ENCODE data around the gene SLC35F3. TPM values are rescaled to one million over a fixed set of nuclear protein-coding genes. Genes with fewer than 3 reads are reported as not detected.

Gene SLC35F3
- total RNA-seq, 1 experiment from 2014 or later = 22.7 TPM

DNA sequence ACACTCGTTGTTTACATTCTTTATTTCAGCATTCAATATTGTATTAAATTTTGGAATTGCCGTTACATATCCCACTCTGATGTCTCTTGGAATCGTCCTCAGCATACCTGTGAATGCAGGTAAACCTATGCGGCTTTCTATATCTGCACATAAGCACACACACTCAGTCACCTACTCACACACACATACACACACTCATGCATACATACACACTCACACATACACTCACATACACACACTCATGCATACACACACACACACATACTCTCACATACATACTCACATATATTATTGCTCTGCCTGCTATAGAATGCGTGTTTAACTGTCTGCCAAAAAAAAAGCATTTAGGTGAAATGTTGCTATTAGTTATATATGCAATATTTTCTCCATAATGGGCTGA is 415.6 kb downstream of the SLC35F3 start:
- intact Hi-C loops (cut with micrococcal nuclease; ENCODE audit: unreplicated experiment) = no loop called here
- CTCF ChIA-PET = interaction anchor here (0.6 to 0.8 kb wide), 2 partner anchors 8 to 37 kb away, joined by 3 to 6 read pairs; no protein-coding TSS in a partner anchor

DNA sequence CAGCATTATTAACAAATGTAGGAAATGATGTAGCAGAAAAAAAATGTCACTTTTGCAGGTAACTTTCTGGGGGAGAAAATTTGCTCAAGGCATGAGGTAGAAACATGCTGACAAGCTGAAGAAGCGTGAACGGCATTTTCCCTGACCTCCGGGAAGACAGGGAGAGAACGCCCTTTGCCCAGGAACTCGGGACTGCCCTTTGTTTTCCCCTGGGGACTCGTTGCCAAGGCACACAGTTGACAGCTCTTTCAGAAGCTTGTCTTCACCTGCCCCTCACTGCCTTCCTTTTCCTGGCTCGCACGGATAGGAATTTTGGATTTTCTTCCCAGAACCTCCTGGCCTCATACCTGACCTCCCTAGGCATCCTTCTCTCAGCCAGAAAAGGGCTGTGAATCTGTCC is 416.1 kb downstream of the SLC35F3 start:
- intact Hi-C loops (cut with micrococcal nuclease; ENCODE audit: unreplicated experiment) = no loop called here
- Histone ChIP-seq H3K9me3 (ENCODE audit: low read depth, low read length, poor library complexity, severe bottlenecking) (no peaks in the 10 kb centered on the region), H3K4me1 (ENCODE audit: insufficient read depth, low read length, poor library complexity, severe bottlenecking) (no peaks in the 10 kb centered on the region), H3K27ac (ENCODE audit: low read depth, low read length, poor library complexity, severe bottlenecking) (no peak overlapping the region), H3K36me3 (ENCODE audit: insufficient read depth, low read length, poor library complexity, severe bottlenecking) (peaks cover 3% of the 10 kb centered on the region), H3K27me3 (replicated peaks; ENCODE audit: insufficient read depth, low read depth, low read length, poor library complexity) (no peaks in the 10 kb centered on the region), H3K4me3 (ENCODE audit: low read depth, low read length, poor library complexity, severe bottlenecking) (no peak overlapping the region)
- DNase-seq (ENCODE audit: low spot score) = no peak
- CTCF ChIA-PET = interaction anchor here (0.6 to 0.8 kb wide), 2 partner anchors 37 to 115 kb away, joined by 4 to 6 read pairs; no protein-coding TSS in a partner anchor
- BruUV-seq (replicated peaks) = no TSS peak
- TF ChIP-seq CTCF (conservative IDR thresholded peaks at IDR 0.05; ENCODE audit: low read depth, low read length) (no peak), EZH2 (IDR thresholded peaks at IDR 0.05; ENCODE audit: borderline replicate concordance, low read depth, low read length, poor library complexity, severe bottlenecking) (no peak)
- POLR2A ChIA-PET (ENCODE audit: low non-redundant PET) = no interaction called here

More for the DNA sequence above, 415.6 kb downstream of the SLC35F3 start:
- Histone ChIP-seq H3K36me3 (ENCODE audit: insufficient read depth, low read length, poor library complexity, severe bottlenecking) (peaks cover 3% of the 10 kb centered on the region), H3K27me3 (replicated peaks; ENCODE audit: insufficient read depth, low read depth, low read length, poor library complexity) (no peaks in the 10 kb centered on the region), H3K27ac (ENCODE audit: low read depth, low read length, poor library complexity, severe bottlenecking) (no peak overlapping the region), H3K9me3 (ENCODE audit: low read depth, low read length, poor library complexity, severe bottlenecking) (no peaks in the 10 kb centered on the region), H3K4me3 (ENCODE audit: low read depth, low read length, poor library complexity, severe bottlenecking) (no peak overlapping the region), H3K4me1 (ENCODE audit: insufficient read depth, low read length, poor library complexity, severe bottlenecking) (peaks cover 4% of the 10 kb centered on the region)
- TF ChIP-seq CTCF (conservative IDR thresholded peaks at IDR 0.05; ENCODE audit: low read depth, low read length) (no peak), EZH2 (IDR thresholded peaks at IDR 0.05; ENCODE audit: borderline replicate concordance, low read depth, low read length, poor library complexity, severe bottlenecking) (no peak)
- DNase-seq (ENCODE audit: low spot score) = no peak
- no TSS peak for BruUV-seq (replicated peaks)
- POLR2A ChIA-PET (ENCODE audit: low non-redundant PET) = no interaction called here

- intact Hi-C loops (cut with micrococcal nuclease; ENCODE audit: unreplicated experiment) = no loop called here
- Histone ChIP-seq H3K4me1 (ENCODE audit: insufficient read depth, low read length, poor library complexity, severe bottlenecking) (peaks cover 2% of the 10 kb centered on the region), H3K27me3 (replicated peaks; ENCODE audit: insufficient read depth, low read depth, low read length, poor library complexity) (no peaks in the 10 kb centered on the region), H3K9me3 (ENCODE audit: low read depth, low read length, poor library complexity, severe bottlenecking) (no peaks in the 10 kb centered on the region), H3K4me3 (ENCODE audit: low read depth, low read length, poor library complexity, severe bottlenecking) (no peak overlapping the region), H3K27ac (ENCODE audit: low read depth, low read length, poor library complexity, severe bottlenecking) (no peak overlapping the region), H3K36me3 (ENCODE audit: insufficient read depth, low read length, poor library complexity, severe bottlenecking) (peaks cover 3% of the 10 kb centered on the region)
- ChIA-PET CTCF (interaction anchor here (0.7 kb wide), 2 partner anchors 104 to 108 kb away, joined by 3 to 6 read pairs; no protein-coding TSS in a partner anchor), POLR2A (ENCODE audit: low non-redundant PET) (no interaction called here)
- no TSS peak for BruUV-seq (replicated peaks)
- DNase-seq (ENCODE audit: low spot score) = no peak
- no peak for TF ChIP-seq EZH2 (IDR thresholded peaks at IDR 0.05; ENCODE audit: borderline replicate concordance, low read depth, low read length, poor library complexity, severe bottlenecking)
- no peak for TF ChIP-seq CTCF (conservative IDR thresholded peaks at IDR 0.05; ENCODE audit: low read depth, low read length)
Observed at GRCh38 chr1:234321231-234321630, 416.8 kb downstream of the SLC35F3 start.
